A673 (cell line): Measurements from ENCODE around the gene TMPRSS13. TPM values are rescaled to one million over a fixed set of nuclear protein-coding genes. Genes with fewer than 3 reads are reported as not detected.

Experiments used
- BruUV-seq: library from RNA; stranded (reverse); fragments of 400-500 nt; replicated peaks from 2 replicates; lab custom pipeline; 2021; lab: Mats Ljungman, UMichigan
- CTCF ChIA-PET: fragments of 300-600 bp; sonication (Branson Sonifier 250); formaldehyde crosslinking; loops from one replicate; lab custom pipeline; 2022; ENCODE audit warnings: antibody characterized with exemption; lab: Charles Lee
- POLR2A ChIA-PET: fragments of 300-600 bp; sonication (Branson Sonifier 250); formaldehyde crosslinking; loops from one replicate; lab custom pipeline; 2022; ENCODE audit warnings: antibody characterized with exemption; ENCODE audit not compliant: low non-redundant PET; lab: Charles Lee
- DNase-seq: peaks from one replicate; pipeline ENCODE4 v3.0.0-alpha.2; 2015; ENCODE audit warnings: low spot score
- H3K27ac ChIP-seq: fragments of 200-600 bp; sonication (generic); 2 replicates; pipeline ENCODE4 v1.5.1; 2016; ENCODE audit warnings: mixed run types, low read depth, mild to moderate bottlenecking, mixed read lengths, antibody characterized with exemption, low read length; ENCODE audit not compliant: poor library complexity, severe bottlenecking
- H3K27me3 ChIP-seq: fragments of 200-600 bp; sonication (generic); replicated peaks from 2 replicates; pipeline ENCODE4 v1.6.1; 2017; ENCODE audit warnings: mixed run types, low read depth, mild to moderate bottlenecking, mixed read lengths, antibody characterized with exemption, low read length; ENCODE audit not compliant: insufficient read depth, poor library complexity
- H3K36me3 ChIP-seq: fragments of 200-600 bp; sonication (generic); 2 replicates; pipeline ENCODE4 v1.6.1; 2016; ENCODE audit warnings: mixed run types, mild to moderate bottlenecking, mixed read lengths, antibody characterized with exemption, low read length; ENCODE audit not compliant: insufficient read depth, poor library complexity, severe bottlenecking
- H3K4me1 ChIP-seq: fragments of 200-600 bp; sonication (generic); 2 replicates; pipeline ENCODE4 v1.6.1; 2017; ENCODE audit warnings: mixed run types, mild to moderate bottlenecking, mixed read lengths, antibody characterized with exemption, low read length; ENCODE audit not compliant: insufficient read depth, poor library complexity, severe bottlenecking
- H3K4me3 ChIP-seq: fragments of 200-600 bp; sonication (generic); 2 replicates; pipeline ENCODE4 v1.5.1; 2016; ENCODE audit warnings: low read depth, mixed run types, mild to moderate bottlenecking, mixed read lengths, low read length; ENCODE audit not compliant: poor library complexity, severe bottlenecking
- H3K9me3 ChIP-seq: fragments of 200-600 bp; sonication (generic); 2 replicates; pipeline ENCODE4 v1.6.1; 2016; ENCODE audit warnings: mixed run types, low read depth, mild to moderate bottlenecking, mixed read lengths, antibody characterized with exemption, low read length; ENCODE audit not compliant: poor library complexity, severe bottlenecking
- EZH2 ChIP-seq: fragments of 200-600 bp; sonication (generic); IDR thresholded peaks from 2 replicates; pipeline ENCODE4 v1.6.1; 2017; ENCODE audit warnings: borderline replicate concordance, low read depth, mild to moderate bottlenecking, mixed read lengths, antibody characterized with exemption, low read length; ENCODE audit not compliant: poor library complexity, severe bottlenecking
- intact Hi-C: fragments of 100-400 bp; cut with micrococcal nuclease; formaldehyde crosslinking; loops from one replicate; pipeline ENCODE4 v1.10.0; 2022; ENCODE audit not compliant: unreplicated experiment
- total RNA-seq: library from RNA; stranded (reverse); gene quantifications from 2 replicates; pipeline ENCODE4 v1.2.3, GENCODE V29; 2021
- TF ChIP-seq, protein P1 (sequence below): fragments of 300-800, 200-600 bp; sonication (generic); conservative IDR thresholded peaks from 2 replicates; pipeline ENCODE4 v1.5.1; 2017; ENCODE audit warnings: low read depth, mild to moderate bottlenecking, antibody characterized with exemption, low read length, moderate library complexity, mixed read lengths

The TMPRSS13 gene
- total RNA-seq, 1 experiment from 2014 or later = not detected

DNA sequence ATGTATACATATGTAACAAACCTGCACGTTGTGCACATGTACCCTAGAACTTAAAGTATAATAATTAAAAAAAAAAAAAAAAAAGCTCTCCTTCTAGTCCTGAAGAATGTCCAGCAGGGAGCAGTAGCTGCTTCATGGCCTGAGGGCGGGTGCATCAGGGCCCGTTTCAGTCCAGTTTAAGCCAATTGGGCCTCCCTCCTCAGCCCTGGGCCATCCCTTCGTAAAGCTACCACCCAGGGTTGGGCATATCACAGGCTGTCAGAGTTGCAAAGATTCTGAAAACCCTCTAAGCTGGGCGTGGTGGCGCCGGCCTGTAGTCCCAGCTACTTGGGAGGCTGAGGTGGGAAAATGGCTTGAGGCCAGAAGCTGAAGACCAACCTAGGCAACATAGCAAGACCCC, 5.4 kb downstream of the TMPRSS13 start:
- TF ChIP-seq, protein P1, sequence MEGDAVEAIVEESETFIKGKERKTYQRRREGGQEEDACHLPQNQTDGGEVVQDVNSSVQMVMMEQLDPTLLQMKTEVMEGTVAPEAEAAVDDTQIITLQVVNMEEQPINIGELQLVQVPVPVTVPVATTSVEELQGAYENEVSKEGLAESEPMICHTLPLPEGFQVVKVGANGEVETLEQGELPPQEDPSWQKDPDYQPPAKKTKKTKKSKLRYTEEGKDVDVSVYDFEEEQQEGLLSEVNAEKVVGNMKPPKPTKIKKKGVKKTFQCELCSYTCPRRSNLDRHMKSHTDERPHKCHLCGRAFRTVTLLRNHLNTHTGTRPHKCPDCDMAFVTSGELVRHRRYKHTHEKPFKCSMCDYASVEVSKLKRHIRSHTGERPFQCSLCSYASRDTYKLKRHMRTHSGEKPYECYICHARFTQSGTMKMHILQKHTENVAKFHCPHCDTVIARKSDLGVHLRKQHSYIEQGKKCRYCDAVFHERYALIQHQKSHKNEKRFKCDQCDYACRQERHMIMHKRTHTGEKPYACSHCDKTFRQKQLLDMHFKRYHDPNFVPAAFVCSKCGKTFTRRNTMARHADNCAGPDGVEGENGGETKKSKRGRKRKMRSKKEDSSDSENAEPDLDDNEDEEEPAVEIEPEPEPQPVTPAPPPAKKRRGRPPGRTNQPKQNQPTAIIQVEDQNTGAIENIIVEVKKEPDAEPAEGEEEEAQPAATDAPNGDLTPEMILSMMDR = no peak
- TF ChIP-seq EZH2 = no peak
- H3K9me3 ChIP-seq = no peaks in the 10 kb centered on the region
- no TSS peak for BruUV-seq
- H3K4me3 ChIP-seq = no peak overlapping the region
- H3K27me3 ChIP-seq = peaks cover 20% of the 10 kb centered on the region
- CTCF ChIA-PET = no interaction called here
- no peaks in the 10 kb centered on the region for H3K36me3 ChIP-seq
- no peak overlapping the region for H3K27ac ChIP-seq
- POLR2A ChIA-PET = no interaction called here
- no peak for DNase-seq
- H3K4me1 ChIP-seq = no peaks in the 10 kb centered on the region
- intact Hi-C loops = no loop called here

DNA sequence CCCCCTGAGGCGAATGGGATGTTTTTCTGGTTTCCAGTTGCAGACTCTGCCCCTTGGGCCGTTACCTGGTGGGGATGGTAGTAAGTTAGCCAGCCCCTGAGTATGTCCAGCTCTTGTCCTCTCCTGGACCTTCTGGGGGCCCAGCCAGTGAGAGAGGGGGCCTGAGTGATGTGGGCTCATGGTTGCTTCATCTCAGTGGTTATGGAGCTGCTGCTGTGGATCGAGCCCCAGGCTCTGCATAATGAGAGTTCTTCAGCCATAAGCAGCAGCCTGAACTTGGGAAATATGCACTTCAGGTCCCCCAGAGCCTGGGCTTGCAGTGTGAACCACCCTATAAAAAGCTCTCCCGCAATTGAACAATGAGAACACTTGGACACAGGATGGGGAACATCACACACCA, 5.9 kb downstream of the TMPRSS13 start:
- POLR2A ChIA-PET = no interaction called here
- CTCF ChIA-PET = no interaction called here
- intact Hi-C loops = no loop called here
- H3K36me3 ChIP-seq = no peaks in the 10 kb centered on the region
- peaks cover 15% of the 10 kb centered on the region for H3K27me3 ChIP-seq
- no peak overlapping the region for H3K4me3 ChIP-seq
- no peaks in the 10 kb centered on the region for H3K4me1 ChIP-seq
- DNase-seq = no peak
- no TSS peak for BruUV-seq
- TF ChIP-seq, protein P1 = no peak
- no peak for TF ChIP-seq EZH2
- no peaks in the 10 kb centered on the region for H3K9me3 ChIP-seq
- H3K27ac ChIP-seq = no peak overlapping the region

DNA sequence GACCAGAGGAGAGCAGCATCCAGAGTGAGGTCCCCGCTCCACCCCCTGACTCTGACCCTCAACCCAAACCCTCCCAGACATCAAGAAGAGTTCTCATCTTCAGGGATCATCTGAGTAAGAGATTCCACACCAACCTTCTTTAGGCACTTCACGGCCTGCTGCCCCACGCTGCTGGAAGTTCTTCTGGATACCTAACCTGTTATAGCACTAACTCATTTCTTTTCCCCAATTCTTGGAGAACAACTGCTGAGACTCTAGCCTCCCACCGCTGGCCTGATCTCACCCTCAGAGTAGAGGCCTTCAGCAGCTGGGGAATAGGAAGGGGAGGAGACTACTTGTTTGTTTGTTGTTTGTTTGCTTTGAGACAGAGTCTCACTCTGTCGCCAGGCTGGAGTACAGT, 7.3 kb downstream of the TMPRSS13 start:
- H3K27ac ChIP-seq = no peak overlapping the region
- no peak for TF ChIP-seq EZH2
- TF ChIP-seq, protein P1 = no peak
- H3K4me1 ChIP-seq = no peaks in the 10 kb centered on the region
- H3K4me3 ChIP-seq = no peak overlapping the region
- H3K9me3 ChIP-seq = no peaks in the 10 kb centered on the region
- no peaks in the 10 kb centered on the region for H3K36me3 ChIP-seq
- DNase-seq = no peak
- ChIA-PET POLR2A (interaction anchor here (0.6 kb wide), 1 partner anchor 10 kb away, joined by 3 read pairs; no protein-coding TSS in a partner anchor), CTCF (no interaction called here)
- peaks cover 1% of the 10 kb centered on the region for H3K27me3 ChIP-seq
- no TSS peak for BruUV-seq
- intact Hi-C loops = no loop called here
